HG03175 (cell line): ENCODE data around the gene CNTN1.

Experiments used
- ATAC-seq: cut with Tn5 transposase; IDR thresholded peaks from one replicate; pipeline ENCODE4 v1.9.1; 2021; ENCODE audit warnings: mild to moderate bottlenecking, moderate library complexity; ENCODE audit not compliant: unreplicated experiment

The CNTN1 gene

DNA sequence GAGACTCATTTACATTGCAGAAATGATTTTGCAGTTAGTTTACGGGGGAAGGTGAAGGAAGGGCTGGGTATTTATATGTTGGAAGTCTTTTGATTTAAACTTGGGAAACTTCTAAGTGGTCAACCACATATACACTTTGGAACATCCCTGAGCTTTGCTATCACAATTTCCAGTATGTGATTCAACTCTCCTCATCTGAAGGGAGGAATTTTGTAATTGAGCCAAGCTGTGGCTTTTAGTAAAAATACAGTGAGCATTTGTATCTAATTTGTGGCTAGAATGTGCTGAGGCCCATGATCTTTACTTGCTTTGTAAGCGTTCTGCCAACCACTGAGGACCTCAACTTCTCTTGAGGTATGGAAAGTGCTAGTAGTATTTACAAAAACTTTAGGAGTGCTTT, 260.8 kb downstream of the CNTN1 start:
- ATAC-seq, result no peak

DNA sequence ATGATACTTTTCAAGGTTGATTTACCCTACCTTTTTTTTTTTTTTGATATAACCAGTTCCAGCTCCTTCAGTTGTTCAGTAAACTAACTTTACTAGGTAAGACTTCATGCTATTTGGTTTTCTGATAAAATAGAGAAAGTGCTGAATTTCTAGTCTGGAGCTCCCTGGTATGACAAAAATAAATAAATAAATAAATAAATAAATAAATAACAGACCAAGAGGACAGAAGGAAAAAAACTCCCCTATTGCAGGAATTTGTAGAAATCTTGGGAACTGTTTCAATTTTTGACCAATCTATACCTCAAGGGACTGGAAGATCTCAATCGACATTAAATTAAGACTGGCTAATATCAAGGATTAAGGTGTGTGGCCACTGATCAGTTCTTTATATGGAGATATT, 265.2 kb downstream of the CNTN1 start:
- ATAC-seq, result no peak

DNA sequence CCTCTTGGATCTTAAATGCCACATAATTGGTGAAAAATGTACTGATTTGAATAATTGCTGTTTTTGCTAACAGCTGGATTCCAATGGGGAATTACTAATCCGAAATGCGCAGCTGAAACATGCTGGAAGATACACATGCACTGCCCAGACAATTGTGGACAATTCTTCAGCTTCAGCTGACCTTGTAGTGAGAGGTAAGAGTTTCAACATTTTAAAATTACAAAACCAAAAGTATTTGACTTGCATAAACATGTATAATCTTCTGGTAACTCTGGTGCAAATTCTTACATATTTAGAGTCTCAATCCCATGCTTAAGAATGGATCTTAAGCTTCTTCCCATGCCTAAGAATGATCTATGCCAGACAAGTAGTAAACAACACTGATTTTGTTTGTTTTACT, 266.8 kb downstream of the CNTN1 start:
- ATAC-seq, result no peak

DNA sequence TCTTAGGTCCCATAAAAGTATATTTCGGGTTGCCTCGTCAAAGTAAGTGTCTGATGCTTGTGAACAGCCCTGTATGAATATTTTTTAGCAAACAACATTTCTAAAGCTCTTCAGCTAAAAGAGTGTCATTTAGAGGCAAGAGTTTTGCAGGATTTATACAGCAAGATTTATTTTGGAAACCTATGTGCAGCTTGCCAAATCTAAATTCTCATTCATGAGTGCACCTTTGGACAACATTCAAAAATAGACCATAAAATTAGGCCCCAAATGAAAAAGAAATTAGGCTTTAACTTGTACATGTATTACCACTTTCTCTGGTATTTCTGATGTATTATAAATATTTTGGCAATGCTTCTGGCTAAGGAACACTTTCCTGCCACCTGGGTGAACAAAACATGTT, 271.5 kb downstream of the CNTN1 start:
- ATAC-seq, result no peak

DNA sequence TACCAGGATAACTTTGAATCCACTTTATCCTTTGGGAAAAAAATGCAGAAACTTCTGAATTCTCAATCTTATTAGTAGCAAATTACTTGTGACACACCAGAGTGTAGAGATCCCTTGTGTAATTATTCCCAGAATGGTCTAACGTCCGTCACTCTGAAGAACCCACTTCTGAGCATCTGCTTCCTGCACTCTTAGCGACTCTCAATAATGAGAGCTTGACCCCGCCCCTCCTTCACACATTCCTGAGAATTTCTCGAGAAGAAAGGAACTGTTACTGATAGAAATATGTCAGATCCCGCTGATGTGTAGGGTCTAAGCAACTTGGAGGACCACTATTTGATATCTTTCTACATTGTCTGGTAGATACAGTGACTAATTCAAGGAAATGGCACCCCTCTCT, 277.6 kb downstream of the CNTN1 start:
- no peak for ATAC-seq

DNA sequence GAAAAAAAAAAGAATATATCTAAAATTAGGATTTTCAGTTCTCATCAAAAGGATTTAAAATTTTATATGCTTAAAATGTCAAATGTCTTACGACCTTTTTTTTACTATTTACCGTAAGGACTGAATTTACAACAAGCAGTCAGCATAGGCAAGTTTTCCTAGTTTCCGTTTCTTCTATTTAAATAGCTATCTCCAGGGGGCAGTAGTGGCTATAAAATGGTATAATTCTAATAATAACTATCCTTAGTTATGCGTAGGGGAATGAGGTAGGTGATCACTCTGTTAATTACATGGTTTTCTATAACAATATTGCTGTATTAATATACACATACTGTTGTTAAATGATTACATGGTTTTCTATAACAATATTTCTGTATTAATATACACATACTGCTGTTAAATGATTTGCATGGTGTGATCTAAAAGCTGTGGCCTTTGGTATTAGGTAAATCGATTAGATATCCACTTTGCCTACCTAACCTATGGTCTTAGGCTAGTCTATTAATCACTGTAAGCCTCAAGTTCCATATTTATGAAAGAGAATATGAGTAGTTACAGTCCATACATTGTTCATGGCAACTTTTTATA, 278.2 kb downstream of the CNTN1 start:
- no peak for ATAC-seq

DNA sequence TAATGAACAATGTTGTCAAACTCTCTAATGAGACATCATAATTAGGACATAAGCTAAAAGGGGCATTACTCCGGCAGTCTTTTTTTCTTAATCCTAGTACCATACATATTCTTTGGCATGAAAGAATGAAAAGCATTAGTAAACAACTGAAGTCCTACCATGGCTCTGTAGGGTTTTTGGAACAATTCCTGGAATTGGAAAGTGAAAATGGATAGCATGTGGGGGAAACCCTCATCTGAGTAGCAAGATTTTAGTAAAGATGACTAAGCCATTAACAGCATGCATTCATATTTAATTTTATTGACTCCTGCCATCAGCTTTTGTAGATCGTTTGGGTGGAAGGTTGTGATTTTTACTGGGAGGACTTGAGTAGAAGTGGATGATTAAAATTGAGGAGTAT, 279.7 kb downstream of the CNTN1 start:
- ATAC-seq, result no peak

DNA sequence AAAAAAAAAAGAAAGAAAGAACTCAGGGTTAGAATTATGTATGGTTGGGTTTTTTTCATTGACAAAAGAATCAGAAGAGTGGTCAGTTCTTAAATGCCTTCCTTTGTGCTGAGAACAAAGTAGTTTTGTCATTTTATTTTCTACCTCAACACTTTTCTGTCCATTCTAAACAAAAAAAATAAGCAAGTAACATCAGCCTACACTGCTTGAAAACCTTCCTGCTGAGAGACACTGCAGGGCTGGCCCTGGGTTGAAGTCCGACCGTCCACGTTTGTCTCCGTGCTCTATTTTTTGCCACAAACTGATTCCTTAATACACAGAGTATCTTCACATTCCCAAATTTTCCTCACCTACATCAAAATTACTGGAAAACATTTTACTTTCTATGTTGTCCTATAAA, 284.3 kb downstream of the CNTN1 start:
- ATAC-seq, result no peak

DNA sequence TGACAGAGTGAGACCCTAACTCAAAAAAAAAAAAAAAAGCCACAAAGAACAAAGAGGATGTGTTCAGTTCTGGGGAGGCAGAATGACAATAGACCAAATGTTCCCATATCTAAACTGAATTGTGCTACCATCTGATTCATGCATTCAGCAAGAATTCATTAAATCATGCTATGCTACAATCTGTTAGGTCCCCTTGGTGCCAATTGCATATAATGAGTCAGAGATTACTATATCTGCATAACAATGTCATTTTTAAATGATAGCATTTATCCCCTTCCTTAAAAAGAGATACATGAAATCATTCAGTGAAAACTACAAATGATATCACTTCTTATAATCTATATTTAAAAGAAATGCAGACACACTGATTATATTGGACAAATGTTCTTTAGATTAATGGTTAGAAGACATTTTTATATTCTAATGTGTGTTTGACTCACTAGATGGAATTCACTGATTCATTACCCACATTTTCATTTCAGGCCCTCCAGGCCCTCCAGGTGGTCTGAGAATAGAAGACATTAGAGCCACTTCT, 288.3 kb downstream of the CNTN1 start:
- ATAC-seq, result no peak

DNA sequence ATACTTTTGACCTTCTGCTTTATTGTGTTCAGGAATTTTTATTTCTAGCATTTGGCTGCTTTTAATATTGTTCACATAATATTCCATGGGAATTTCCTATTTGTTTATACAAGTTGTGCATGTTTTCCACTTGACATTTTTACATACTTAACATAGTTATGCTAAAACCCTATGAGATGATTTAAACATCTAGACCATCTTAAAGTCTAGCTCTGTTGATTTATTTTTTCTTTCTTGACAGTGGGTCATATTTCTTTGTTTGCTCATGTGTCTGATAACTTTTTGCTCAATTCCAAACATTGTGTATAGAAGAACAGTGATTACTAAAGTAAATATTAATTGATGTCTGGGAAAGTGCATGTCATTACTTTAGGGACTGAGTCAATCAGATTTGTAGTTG, 293.8 kb downstream of the CNTN1 start:
- ATAC-seq, result no peak

DNA sequence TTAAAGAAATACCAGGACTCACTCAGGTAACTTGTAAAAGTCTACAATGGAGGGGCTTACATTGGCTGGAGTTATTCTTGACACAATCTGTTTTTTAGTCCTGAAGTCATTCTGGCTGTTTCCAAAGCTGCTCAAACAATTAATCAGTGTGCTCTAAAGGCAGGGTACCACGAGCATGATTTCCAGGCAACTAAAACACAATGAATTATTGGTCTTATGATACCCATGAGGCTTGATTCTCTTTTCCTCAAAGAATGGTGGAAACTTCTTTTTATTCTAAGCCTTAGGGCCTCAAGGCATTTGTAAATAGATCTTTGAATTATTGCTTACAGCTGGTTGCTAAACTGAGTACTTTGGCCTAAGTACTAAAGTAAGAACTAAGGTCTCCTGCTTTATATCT, 296.1 kb downstream of the CNTN1 start:
- no peak for ATAC-seq

DNA sequence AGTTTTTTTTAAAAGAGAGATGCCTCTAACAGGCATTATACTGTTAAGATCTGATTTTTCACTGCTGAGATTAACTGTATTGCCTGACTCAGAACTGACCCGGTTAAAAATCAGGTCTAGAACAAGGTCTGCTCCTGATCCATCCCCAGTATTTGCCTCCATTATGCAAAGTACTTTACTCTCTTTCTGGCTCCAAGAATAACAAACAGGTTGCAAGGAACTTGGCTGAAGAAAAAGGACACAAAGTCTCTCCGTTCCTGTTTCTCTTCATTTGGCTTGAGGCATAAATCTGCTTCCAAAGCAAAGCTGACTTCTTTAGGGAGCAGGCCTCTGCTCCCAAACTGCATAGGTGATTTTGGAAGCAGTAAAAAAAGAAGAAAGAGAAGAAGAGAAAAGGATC, 296.6 kb downstream of the CNTN1 start:
- no peak for ATAC-seq

DNA sequence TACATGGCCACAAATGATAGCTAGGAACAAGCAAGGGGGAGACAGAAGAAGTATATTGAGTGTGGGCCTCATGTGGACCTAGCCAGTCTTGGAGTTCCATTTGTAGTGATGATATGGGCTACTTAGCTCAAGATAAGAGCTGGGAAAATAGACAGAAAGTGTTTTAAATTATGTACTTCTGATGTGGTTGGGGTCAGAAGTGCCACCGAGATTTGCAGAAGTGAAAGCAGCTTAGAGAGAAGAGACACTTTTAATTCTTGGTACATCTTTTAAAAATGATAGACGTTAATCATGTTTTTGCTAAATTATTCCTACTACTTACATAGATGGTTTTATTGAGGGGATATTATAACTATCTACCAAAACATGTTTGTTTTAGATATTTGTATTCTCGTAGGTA, 297.5 kb downstream of the CNTN1 start:
- ATAC-seq, result no peak

DNA sequence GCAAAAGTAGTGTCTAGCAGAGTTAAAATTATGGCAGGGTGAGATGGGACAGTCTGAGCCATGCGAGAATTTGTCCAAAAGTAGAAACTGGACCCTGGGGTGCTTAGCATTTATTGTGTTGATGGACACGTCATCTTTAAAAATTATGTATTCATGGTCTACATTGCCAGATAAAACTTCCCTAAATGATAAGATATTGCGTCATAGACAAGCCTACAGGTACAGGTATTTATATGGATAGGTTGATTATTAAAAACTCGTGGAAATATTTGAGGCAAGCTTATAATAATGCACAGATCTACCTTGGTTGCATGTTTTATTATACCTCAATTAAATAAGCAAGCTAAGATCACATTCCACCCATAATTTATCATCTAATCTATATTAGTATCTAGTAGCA, 299.9 kb downstream of the CNTN1 start:
- ATAC-seq, result no peak

DNA sequence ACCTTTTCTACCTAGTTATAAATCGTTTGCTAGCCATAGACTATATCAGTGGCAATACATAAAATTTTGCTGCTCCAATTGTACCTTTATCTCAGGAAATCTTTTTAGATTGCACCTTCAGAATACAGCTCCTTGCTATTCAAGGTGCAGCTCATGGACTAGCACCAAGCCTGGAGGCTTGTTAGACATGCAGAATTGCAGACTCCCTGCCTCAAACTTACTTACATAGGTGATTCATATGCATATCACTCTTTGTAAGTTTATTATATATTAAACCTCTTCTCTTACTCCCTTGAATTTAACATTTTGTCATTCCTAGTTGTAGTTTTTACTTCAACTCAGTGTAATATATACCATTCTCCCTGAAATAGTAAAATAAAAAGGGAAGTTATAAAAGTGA, 300.4 kb downstream of the CNTN1 start:
- ATAC-seq, result no peak

DNA sequence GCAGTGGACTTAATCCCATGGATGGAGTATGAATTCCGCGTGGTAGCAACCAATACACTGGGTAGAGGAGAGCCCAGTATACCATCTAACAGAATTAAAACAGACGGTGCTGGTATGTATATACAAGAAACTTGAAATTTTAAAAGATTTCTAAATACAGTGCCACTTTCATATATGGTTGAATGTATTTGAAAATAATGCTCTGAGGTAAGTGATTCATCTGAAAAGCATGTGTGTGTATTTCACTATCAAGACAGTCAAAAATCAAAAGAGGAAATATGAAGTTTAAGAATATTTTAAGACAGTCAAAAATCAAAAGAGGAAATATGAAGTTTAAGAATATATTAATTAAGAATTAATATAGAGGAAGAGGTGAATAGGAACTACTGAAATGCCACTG, 300.9 kb downstream of the CNTN1 start:
- no peak for ATAC-seq

DNA sequence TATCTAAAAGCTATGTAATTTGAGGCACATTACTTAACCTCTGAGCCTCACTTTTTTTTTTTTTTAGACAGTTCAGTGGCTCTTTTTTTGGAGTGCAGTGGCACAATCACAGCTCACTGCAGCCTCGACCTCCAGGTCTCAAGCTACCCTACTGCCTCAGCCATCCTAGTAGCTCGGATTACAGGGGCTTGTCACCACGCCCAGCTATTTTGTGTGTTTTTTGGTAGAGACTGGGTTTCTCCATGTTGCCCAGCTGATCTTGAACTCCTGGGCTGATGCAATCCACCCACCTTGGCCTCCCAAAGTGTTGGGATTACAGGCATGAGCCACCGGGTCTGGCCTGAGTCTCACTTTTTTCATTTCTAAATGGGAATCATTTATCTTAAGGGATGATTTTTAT, 303.9 kb downstream of the CNTN1 start:
- no peak for ATAC-seq

DNA sequence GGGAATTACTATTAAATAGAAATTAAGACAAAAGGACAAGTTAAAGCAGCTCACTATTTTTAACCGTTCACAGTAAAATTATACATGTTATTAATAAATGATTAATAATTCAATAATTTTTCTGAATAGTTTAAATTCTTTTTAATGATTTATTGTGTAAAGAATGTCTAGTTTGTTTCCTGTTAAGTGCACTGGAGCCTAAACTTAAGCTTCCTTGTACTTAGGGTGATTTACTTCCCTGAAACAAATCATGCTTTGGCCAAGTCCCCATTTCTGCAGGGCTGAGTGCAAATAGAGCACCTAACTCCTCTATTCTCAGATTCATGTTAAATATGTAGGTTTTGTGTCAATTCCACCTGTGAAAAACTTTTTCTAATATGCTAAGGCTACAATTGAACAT, 307.0 kb downstream of the CNTN1 start:
- ATAC-seq, result no peak

DNA sequence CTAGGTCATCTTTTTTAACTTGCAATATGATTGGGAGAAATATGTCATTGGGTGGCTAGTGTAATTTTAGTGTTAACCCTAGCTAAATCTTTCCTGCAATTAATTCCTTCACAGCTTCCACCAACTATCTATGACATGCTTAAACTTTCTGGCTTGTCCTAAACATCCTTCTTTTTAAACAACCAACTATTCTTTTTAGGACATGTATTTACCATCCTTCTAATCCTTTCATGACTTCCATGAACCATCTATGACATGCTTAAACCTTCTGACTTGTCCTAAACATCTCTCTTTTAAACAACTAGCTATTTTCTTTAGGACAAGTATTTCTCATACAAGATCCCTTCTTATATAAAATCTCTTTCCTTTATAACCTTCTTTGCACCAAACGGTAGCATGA, 316.2 kb downstream of the CNTN1 start:
- ATAC-seq, result no peak

DNA sequence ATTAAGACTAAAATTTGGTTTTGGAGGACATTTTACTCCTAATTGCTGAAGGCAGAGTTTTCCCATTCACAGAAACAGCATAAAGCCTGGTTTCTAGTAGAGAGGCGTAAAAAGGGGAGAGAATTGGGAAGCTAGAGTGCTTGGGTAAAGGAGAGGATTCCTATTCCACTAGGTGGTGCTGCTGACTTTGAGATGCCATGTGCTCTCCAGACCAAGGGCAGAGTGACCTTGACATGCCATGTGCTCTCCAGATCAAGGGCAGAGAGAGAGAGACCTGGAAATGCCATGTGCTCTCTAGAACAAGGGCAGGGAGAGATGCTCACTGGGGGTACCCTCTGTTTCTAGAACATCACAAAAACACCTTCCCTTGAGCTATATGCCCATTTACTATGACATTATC, 319.7 kb downstream of the CNTN1 start:
- no peak for ATAC-seq

DNA sequence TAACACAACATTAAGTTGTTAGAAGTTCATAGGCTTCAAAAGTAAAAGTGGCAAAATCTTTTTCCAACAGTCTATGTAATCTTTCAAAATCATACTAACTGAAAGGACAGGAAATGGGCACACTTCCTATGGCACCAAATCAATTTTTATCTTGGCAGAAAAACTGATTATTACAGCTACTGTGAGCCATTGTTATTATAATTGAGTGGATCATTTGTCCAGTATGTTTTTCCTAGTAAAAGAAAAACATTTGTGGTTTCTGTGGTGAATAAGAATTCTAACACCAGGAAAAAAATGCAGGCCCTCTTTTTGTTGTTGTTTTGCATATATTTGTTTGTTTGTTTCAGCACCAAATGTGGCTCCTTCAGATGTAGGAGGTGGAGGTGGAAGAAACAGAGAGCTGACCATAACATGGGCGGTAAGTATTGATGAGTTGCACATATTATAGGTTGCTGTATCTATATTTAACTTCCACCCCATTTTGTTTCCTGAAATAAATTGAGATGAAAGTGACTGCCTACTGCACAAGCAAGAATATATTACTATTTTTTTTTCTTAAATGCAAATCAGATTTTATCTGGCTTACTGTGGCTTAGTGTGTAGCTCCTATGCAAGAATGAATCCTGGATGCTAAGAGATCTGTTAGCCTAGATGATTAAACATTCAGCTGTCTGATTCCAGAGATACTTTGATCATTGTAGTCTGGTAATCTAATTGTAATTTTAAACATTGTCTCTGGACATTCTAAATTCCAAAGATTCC, 321.8 kb downstream of the CNTN1 start:
- no peak for ATAC-seq

DNA sequence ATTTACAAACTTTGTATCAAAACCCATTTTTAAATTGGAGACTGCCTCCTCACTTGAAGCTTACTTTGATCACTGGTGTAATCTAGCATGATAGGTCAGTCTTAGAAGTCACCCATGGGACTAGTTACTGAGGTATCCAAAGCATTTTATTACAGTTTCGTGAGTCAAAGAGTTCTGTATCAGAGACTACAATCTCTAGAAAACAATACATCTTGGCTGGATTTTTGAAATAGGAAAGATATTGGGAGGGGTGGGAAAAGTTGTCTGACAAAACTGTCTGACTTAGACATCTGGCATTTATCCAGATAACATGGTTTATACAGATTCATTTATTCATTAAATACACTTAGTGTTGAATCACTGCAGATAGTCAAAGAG, 322.4 kb downstream of the CNTN1 start:
- no peak for ATAC-seq

DNA sequence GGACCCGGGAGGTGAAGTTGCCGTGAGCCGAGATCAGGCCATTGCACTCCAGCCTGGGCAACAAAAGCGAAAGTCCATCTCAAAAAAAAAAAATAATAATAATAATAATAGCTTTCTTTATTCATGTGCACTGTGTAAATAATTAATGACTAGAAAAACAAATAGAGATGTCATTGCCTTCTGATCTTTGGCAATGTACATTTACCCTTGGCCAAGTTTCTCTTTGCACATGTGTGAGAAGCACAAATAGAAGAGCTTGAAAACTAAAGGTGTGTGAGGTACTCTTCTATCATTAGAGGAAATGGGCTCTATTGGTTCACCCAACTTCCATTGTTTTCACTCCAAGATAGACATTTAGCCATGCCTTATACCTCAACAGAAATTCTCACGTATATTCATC, 325.8 kb downstream of the CNTN1 start:
- ATAC-seq, result no peak
